Measurements from ENCODE around the gene WNK2. TPM values are rescaled to one million over a fixed set of nuclear protein-coding genes. Genes with fewer than 3 reads are reported as not detected.

The WNK2 gene
- total and polyA plus RNA-seq, 12 donors = 16.6 to 236 (median 178) TPM

DNA sequence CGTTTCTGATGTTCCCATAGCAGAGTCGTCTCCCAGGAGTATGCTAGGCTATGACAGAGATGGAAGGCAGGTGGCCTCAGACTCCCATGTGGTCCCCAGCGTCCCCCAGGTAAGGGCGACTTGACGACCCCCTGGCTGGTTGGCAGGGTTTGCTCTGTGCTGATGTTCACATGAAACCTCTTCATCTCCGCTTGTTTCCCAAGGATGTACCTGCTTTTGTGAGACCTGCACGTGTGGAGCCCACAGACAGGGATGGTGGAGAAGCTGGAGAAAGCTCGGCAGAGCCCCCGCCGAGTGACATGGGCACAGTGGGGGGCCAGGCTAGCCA lies 108.3 kb downstream of the WNK2 start:
- ATAC-seq (no peak), DNase-seq (no peak)
- no peak overlapping the region for H3K4me3 ChIP-seq
- peaks cover 0 to 15% (median 0%) of the 10 kb centered on the region in 9 donors for H3K36me3 ChIP-seq
- peaks cover 3 to 30% (median 10%) of the 10 kb centered on the region in 9 donors for H3K4me1 ChIP-seq
- intact Hi-C loops (cut with DNase I) = no loop called here
- 65 to 68% methylated on average over 10 of the region's 10 CpGs for WGBS, 2 donors
- H3K27me3 ChIP-seq = peaks cover 0 to 4% (median 0%) of the 10 kb centered on the region in 7 donors
- H3K9me3 ChIP-seq = no peaks in the 10 kb centered on the region
- TF ChIP-seq, protein P1, sequence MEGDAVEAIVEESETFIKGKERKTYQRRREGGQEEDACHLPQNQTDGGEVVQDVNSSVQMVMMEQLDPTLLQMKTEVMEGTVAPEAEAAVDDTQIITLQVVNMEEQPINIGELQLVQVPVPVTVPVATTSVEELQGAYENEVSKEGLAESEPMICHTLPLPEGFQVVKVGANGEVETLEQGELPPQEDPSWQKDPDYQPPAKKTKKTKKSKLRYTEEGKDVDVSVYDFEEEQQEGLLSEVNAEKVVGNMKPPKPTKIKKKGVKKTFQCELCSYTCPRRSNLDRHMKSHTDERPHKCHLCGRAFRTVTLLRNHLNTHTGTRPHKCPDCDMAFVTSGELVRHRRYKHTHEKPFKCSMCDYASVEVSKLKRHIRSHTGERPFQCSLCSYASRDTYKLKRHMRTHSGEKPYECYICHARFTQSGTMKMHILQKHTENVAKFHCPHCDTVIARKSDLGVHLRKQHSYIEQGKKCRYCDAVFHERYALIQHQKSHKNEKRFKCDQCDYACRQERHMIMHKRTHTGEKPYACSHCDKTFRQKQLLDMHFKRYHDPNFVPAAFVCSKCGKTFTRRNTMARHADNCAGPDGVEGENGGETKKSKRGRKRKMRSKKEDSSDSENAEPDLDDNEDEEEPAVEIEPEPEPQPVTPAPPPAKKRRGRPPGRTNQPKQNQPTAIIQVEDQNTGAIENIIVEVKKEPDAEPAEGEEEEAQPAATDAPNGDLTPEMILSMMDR (IDR thresholded peaks at IDR 0.05) = no peak
- H3K27ac ChIP-seq = no peak overlapping the region

DNA sequence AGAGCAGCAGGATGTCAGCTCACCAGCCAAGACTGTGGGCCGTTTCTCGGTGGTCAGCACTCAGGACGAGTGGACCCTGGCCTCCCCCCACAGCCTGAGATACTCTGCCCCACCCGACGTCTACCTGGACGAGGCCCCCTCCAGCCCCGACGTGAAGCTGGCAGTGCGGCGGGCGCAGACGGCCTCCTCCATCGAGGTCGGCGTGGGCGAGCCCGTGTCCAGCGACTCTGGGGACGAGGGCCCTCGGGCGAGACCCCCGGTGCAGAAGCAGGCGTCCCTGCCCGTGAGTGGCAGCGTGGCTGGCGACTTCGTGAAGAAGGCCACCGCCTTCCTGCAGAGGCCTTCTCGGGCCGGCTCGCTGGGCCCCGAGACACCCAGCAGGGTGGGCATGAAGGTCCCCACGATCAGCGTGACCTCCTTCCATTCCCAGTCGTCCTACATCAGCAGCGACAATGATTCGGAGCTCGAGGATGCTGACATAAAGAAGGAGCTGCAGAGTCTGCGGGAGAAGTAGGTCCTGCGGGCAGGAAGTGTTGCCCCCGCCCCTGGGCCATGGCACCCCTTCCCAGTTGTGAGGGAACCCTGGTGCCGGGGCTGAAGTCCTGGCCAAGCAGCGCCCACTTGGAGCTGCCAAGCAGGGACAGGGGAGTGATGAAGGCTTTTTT lies 108.9 kb downstream of the WNK2 start:
- intact Hi-C loops (cut with DNase I) = no loop called here
- Histone ChIP-seq H3K27ac (no peak overlapping the region), H3K36me3 (peaks cover 0 to 13% (median 0%) of the 10 kb centered on the region in 9 donors), H3K4me1 (peaks cover 3 to 30% (median 10%) of the 10 kb centered on the region in 9 donors), H3K27me3 (peaks cover 0 to 8% (median 0%) of the 10 kb centered on the region in 7 donors), H3K9me3 (no peaks in the 10 kb centered on the region), H3K4me3 (no peak overlapping the region)
- no peak for DNase-seq
- TF ChIP-seq, protein P1 (IDR thresholded peaks at IDR 0.05) = no peak
- WGBS, 2 donors = 90 to 93% methylated on average over 43 of the region's 43 CpGs
- no peak for ATAC-seq

DNA sequence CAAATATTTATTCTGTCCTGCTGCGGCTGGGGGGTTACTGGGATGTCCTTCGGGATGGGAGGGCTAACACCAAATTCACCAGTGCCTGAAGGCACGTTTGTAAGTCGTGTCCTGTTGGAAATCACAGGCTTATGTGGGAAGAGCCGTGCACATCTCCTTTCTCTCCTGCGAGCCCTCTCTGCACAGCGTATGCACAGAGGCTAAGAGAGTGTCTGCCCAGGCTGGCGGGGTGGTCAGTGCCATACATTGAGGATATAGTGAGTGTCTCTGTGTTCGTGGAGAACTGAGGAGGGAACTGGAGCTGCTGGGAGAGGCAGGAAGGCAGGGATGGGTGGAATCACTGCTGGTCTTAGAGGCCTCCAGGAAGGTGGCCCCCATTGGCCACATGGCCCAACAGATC lies 110.1 kb downstream of the WNK2 start:
- ATAC-seq (no peak), DNase-seq (no peak)
- peaks cover 0 to 4% (median 0%) of the 10 kb centered on the region in 7 donors for H3K27me3 ChIP-seq
- peaks cover 3 to 30% (median 12%) of the 10 kb centered on the region in 9 donors for H3K4me1 ChIP-seq
- H3K4me3 ChIP-seq = no peak overlapping the region
- peaks cover 0 to 17% (median 0%) of the 10 kb centered on the region in 9 donors for H3K36me3 ChIP-seq
- no peaks in the 10 kb centered on the region for H3K9me3 ChIP-seq
- no peak overlapping the region for H3K27ac ChIP-seq
- TF ChIP-seq, protein P1 (IDR thresholded peaks at IDR 0.05) = no peak
- WGBS, 2 donors = 84 to 89% methylated on average over 9 of the region's 9 CpGs
- intact Hi-C loops (cut with DNase I) = no loop called here

- H3K9me3 ChIP-seq = no peaks in the 10 kb centered on the region
- ATAC-seq (peak in 6 of 8 donors; percentile 45 to 76 (median 60)), DNase-seq (peak in 1 of 2 donors; percentile 34)
- intact Hi-C loops (cut with DNase I) = loop anchor here in 1 of 10 donors (5.0 kb wide), 1 partner anchor 133 kb away; no protein-coding TSS in a partner anchor
- peaks cover 0 to 4% (median 0%) of the 10 kb centered on the region in 7 donors for H3K27me3 ChIP-seq
- no peak overlapping the region for H3K4me3 ChIP-seq
- H3K4me1 ChIP-seq = peaks cover 3 to 38% (median 16%) of the 10 kb centered on the region in 9 donors
- H3K27ac ChIP-seq = peak overlapping the region in 1 of 10 donors; percentile 9
- WGBS, 2 donors = 31 to 33% methylated on average over 12 of the region's 12 CpGs
- TF ChIP-seq, protein P1 (IDR thresholded peaks at IDR 0.05) = no peak
- peaks cover 0 to 12% (median 0%) of the 10 kb centered on the region in 9 donors for H3K36me3 ChIP-seq
These were observed 111.1 kb downstream of the WNK2 start for GRCh38 chr9:93295031-93295430.

Data from heart right ventricle (tissue), 16 donors.